Measurements from ENCODE around the gene FCGR1A. TPM values are rescaled to one million over a fixed set of nuclear protein-coding genes. Genes with fewer than 3 reads are reported as not detected.
"Not testable (repeated sequence)": the region's sequence is repeated elsewhere in the genome, so short reads cannot be mapped to it uniquely, and the experiment has no call there.

FCGR1A gene
- polyA plus RNA-seq (2011; rRNA removed) (not detected in 2 replicates), polyA plus RNA-seq (2017; fragmentation: RNase III; extraction: RNeasy Plus Mini Kit Qiagen cat#74134 plus additional on column Dnase treatment) (not detected in 3 replicates), polyA minus RNA-seq (2011; rRNA and poly(A)+ RNA removed) (not detected in 2 replicates)
- not detected in 2 replicates for polyA plus RNA-seq (2012; cell fraction: cytosol; rRNA removed)
- not detected in 2 replicates for polyA plus RNA-seq (2012; cell fraction: nucleus; rRNA removed)

DNA sequence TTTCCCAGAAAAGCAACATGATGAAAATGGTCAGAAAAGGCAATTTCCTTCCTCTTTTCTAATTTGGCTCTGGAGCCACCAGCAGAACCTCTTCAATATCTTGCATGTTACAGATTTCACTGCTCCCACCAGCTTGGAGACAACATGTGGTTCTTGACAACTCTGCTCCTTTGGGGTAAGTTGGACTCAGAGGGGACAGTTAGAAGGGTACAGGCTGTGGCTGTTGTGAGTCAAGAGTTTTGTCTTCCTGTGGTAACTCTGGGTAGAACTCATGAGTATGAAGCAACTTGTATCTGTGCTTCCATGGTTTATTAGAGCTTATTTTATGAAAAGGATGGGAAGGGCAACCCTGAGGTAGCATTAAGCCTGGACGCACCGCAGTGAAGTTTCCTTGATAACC, at the start of gene FCGR1A:
Gene FCGR1A (plus strand): TSS at position 95 of the 400 bp plus-strand sequence. CDS start 50 bp downstream, at position 145.
- H3K4me1 ChIP-seq; POLR2A ChIA-PET; H3K4me3 ChIP-seq; H3K9me3 ChIP-seq; H3K27ac ChIP-seq; DNase-seq (ENCODE audit: low read depth in 1 of 2, low spot score in 1 of 2); ATAC-seq; FAIRE-seq; CTCF ChIA-PET; H3K4me2 ChIP-seq: not testable (repeated sequence)
- WGBS (ENCODE audit: missing lambda C conversion rate), result 57% methylated on average over 2 of the region's 2 CpGs

DNA sequence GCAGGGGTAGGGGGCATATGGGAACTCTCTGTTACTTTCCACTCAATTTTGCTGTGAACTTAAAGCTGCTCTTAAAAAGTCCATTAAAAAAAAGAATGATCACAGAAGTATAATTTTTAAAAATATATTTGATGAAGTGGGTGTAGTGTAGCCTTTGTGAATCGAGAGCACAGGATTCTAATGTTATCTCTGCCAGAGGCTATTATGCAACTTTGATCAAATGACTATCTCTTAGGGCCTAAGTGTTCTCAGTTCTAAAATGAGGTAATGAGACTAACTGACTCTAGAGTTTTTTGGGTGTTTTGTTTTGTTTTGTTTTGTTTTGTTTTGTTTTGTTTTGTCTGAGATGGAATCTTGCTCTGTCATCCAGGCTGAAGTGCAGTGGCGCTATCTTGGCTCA, 49.7 kb upstream of the FCGR1A start:
- POLR2A ChIA-PET, H3K4me3 ChIP-seq: not testable (repeated sequence)
- 33% methylated on average over 1 of the region's 2 CpGs for WGBS (ENCODE audit: missing lambda C conversion rate)

DNA sequence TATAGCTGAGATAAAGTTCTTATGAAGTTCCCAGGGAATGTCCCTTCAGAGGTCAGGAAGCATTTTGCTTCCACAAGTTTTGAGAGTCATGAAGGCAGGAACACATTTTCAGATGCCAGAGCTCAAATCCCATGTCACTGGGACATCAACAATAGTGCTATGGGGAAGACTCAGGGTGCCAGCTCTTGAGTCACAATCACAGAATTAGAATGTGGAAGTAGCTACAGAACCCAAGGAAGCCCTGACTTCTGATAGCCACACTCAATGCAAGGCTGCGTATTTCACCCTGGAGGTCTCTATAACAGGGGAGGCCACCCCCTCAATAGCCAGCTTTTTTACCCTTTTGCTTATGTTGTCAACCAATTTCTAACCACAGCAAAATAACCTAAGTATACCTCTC, 47.8 kb upstream of the FCGR1A start:
- H3K4me3 ChIP-seq; FAIRE-seq; H3K4me1 ChIP-seq; ATAC-seq; POLR2A ChIA-PET; DNase-seq (ENCODE audit: low read depth in 1 of 2, low spot score in 1 of 2); CTCF ChIA-PET; H3K4me2 ChIP-seq; H3K9me3 ChIP-seq; H3K27ac ChIP-seq: not testable (repeated sequence)
- 25% methylated on average over 1 of the region's 1 CpG for WGBS (ENCODE audit: missing lambda C conversion rate)

More for the DNA sequence above, 49.7 kb upstream of the FCGR1A start:
- H3K27ac ChIP-seq; ATAC-seq; H3K4me2 ChIP-seq; DNase-seq (ENCODE audit: low read depth in 1 of 2, low spot score in 1 of 2); H3K9me3 ChIP-seq; FAIRE-seq; CTCF ChIA-PET; H3K4me1 ChIP-seq: not testable (repeated sequence)

DNA sequence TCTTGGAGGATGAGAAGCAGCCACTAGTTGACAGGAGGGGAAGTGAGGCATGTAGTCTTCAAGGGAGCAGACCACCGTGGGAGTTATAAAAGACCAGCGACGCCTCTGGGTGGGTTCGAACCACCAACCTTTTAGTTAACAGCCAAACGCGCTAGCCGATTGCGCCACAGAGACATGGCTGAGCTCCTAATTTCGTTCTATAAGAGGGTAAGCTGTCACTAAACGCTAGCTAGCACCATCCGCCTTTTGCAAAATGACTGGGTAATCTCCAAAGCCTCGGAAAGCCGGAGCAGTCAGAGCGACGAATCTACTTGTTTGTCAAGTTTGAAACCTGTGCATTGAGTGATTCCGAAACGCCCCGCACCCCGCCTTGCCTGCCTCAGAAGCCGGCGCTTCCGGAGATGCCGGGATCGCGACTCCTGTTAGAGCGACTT, 42.3 kb upstream of the FCGR1A start:
- DNase-seq (ENCODE audit: low read depth in 1 of 2, low spot score in 1 of 2) (peak in 1 of 2 experiments; percentile 75), ATAC-seq (peak; percentile 88 to 93)
- CTCF ChIA-PET, POLR2A ChIA-PET, H3K9me3 ChIP-seq, FAIRE-seq, H3K4me1 ChIP-seq: not testable (repeated sequence)
- peak overlapping the region; percentile 40 for H3K4me3 ChIP-seq
- peak overlapping the region; percentile 23 to 63; a peak in 2 of 6 replicates for H3K27ac ChIP-seq
- peak overlapping the region; percentile 57 for H3K4me2 ChIP-seq
- TF ChIP-seq CEBPB (IDR thresholded peaks at IDR 0.05) (peak; percentile 25 to 77; a peak in 3 of 4 replicates), SREBF2 (IDR thresholded peaks at IDR 0.05) (peak; percentile 54)
- WGBS (ENCODE audit: missing lambda C conversion rate), result 1% methylated on average over 26 of the region's 26 CpGs

DNA sequence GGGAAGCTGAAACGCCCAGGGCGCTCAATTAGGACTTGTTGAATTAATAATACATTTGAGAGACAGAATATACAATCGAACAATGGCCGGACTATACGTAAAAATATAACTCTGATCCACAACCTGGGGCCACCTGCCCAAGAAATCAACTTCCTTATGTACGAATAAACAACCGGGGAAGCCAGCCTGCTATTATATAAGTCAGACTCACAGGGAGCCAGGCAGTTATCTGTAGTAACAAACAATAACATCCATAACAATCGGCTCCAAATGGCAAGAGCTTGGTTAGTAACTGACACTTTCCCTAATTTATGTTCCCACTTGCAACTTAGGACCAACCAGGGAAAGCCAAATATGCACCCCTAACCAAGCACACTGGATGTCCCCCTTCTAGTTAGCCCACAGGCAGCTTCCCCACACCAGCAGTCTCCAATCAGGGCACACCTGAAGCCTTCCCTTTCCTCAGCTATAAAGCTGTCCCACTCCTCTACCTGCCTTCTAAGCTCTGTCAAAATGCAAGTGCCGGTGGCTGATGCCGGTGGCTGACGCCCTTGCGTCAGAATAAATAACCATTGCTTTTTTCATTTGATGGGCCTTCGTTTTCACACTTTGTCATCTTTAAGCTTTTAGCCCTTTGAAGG, 41.8 kb upstream of the FCGR1A start:
- ATAC-seq, result peak; percentile 35 to 58; a peak in 3 of 6 replicates
- H3K4me1 ChIP-seq; H3K9me3 ChIP-seq; FAIRE-seq; DNase-seq (ENCODE audit: low read depth in 1 of 2, low spot score in 1 of 2); CTCF ChIA-PET; POLR2A ChIA-PET: not testable (repeated sequence)
- Histone ChIP-seq H3K27ac (peak overlapping the region; percentile 23 to 63; a peak in 2 of 6 replicates), H3K4me3 (peak overlapping the region; percentile 40), H3K4me2 (peak overlapping the region; percentile 57)
- 23% methylated on average over 8 of the region's 13 CpGs for WGBS (ENCODE audit: missing lambda C conversion rate)

DNA sequence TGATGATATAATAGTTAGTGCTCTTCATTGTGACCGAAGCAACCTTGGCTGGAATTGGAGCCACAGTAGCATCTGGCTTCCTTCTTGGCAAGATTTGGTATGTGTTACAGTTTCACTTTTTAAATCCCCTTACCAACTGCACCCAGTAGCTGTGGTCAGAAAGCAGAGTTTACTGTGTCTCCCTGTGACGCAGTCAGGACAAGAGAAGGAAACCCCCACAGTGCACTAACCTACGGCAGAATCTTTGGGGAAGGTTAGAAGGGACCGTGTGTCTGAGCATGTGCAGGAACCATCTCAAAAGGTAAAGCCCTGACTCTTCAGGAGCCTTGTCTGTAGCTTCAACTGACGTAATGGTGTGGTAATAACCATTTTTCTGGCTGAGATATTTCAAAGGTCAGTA, 40.6 kb upstream of the FCGR1A start:
- H3K4me1 ChIP-seq; FAIRE-seq; POLR2A ChIA-PET; H3K4me3 ChIP-seq; H3K4me2 ChIP-seq; CTCF ChIA-PET; H3K27ac ChIP-seq; ATAC-seq; DNase-seq (ENCODE audit: low read depth in 1 of 2, low spot score in 1 of 2); H3K9me3 ChIP-seq: not testable (repeated sequence)
- 78% methylated on average over 3 of the region's 5 CpGs for WGBS (ENCODE audit: missing lambda C conversion rate)

DNA sequence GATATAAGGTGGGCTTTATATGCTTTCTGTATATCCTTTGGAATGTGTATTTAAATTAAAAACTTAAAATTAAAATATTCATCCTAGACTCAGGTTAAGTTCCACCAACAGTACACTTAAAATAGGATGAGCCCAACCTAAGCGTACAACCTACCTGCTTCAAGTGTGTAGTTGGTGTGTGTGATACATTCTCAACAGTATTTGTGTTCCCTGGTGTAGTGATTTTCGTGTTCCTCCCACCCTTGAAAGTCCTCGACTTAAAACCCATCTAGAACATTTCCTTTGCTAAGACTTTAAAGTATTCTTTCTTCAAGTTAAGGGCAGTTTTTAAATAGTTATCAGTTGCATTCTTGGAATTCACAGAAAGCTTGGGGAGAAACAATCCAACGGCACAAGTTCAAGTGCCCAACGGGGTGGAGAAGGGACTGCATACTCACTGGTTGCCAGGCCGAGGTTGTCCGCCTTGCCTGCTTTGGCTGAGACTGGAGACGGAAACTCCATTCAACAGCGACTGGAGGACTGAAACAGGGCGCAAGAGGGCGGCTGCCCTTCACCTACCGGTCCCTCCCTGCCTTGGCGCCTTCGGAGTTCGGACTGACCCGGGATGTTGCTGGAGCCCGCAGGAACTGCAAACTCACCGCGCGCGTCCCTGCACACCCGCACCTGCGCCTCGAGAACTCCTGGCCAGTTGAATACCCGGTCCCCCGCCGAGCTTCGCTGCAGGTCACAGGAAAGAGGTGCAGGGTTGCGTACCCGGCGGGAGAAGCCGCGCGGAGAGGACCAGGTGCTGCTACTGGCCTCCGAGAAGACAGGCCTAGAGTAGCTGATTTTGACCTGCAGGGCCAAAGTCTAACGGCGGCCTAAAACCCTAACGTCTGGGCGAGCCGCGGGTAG, 35.8 kb upstream of the FCGR1A start:
- H3K4me1 ChIP-seq; H3K4me2 ChIP-seq; H3K4me3 ChIP-seq; ATAC-seq; CTCF ChIA-PET; H3K27ac ChIP-seq; FAIRE-seq; DNase-seq (ENCODE audit: low read depth in 1 of 2, low spot score in 1 of 2); H3K9me3 ChIP-seq; POLR2A ChIA-PET: not testable (repeated sequence)
- 73% methylated on average over 33 of the region's 41 CpGs for WGBS (ENCODE audit: missing lambda C conversion rate)

DNA sequence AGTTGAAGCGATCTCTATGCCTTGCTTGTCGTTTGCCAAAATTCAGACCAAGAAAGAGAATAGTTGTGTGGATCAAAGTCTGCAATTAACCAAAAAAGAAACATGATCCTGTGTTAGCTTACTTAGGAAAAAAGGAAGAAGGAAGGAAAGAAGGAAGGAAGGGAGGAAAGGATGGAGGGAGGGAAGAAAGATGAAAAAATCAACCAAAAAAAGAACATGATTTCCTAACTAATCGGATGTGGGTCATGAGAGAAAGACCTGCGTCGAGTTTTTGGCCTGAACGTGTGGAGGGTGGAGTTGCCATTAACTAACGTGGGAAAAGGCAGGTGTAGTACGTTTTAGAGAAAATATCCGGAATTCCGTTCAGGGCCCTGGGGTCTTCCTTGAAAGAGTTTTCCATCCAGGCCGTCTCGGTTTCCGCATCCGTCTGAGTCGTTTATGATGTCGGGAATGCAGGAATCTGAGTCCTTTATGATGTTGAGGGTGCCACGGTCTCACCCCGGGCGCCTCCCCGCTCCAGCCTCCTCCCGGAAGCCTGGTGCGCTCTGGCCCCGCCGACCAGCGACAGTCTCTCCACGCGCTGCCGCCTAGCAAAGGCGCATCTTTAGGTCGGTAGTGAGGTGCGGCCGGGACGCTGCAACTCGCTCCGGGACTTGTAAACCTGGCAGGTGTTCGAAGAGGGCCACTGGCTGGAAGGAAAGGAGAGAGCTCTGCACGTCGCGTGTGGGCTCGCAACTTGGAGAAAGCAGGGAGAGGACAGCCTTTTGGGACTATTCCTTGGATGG, 34.9 kb upstream of the FCGR1A start:
- H3K4me1 ChIP-seq; H3K4me2 ChIP-seq; DNase-seq (ENCODE audit: low read depth in 1 of 2, low spot score in 1 of 2); FAIRE-seq; H3K27ac ChIP-seq; H3K9me3 ChIP-seq; CTCF ChIA-PET; POLR2A ChIA-PET; H3K4me3 ChIP-seq; ATAC-seq: not testable (repeated sequence)
- WGBS (ENCODE audit: missing lambda C conversion rate), result 69% methylated on average over 25 of the region's 40 CpGs

DNA sequence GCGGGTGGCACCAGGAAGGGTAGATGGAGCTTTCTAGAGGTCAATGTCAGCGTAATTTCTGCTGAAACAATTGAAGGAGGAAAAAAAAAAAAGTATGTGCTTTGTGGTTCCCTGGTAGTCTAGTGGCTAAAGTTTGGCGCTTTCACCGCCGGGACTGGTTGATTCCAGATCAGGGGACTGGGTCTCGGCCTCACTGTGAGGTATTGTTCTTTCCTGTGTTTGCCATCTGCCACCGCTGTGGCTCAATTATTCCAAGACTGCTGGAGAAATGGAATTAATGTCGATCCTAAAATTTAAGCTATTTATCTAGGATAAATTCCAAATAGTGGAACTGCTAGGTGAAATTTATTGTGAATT, 34.4 kb upstream of the FCGR1A start:
- H3K4me3 ChIP-seq; FAIRE-seq; H3K4me2 ChIP-seq; H3K9me3 ChIP-seq; H3K27ac ChIP-seq; CTCF ChIA-PET; H3K4me1 ChIP-seq; POLR2A ChIA-PET; ATAC-seq; DNase-seq (ENCODE audit: low read depth in 1 of 2, low spot score in 1 of 2): not testable (repeated sequence)
- 71% methylated on average over 8 of the region's 8 CpGs for WGBS (ENCODE audit: missing lambda C conversion rate)

DNA sequence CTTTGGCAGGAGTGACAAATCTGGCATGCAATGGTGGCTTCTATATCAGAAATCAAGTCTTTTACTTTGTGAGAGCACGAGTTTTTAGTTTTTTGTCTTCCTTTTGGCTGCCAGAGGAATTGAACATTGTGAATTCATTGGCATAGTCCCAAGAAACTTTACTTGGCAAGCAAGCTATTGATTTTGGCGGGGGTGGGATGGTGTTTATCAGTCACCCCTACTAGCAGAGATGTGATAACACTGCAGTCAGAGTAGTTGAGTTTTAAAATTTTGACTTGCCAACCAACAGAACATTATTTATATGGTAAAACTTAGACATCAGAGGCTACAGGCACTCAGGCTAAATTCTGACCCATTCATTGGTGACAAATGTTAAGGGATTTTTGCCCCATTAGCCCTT, 31.9 kb upstream of the FCGR1A start:
- FAIRE-seq; H3K4me2 ChIP-seq; POLR2A ChIA-PET; H3K4me3 ChIP-seq; ATAC-seq; H3K4me1 ChIP-seq; CTCF ChIA-PET; H3K9me3 ChIP-seq; H3K27ac ChIP-seq; DNase-seq (ENCODE audit: low read depth in 1 of 2, low spot score in 1 of 2): not testable (repeated sequence)
- 10% methylated on average over 2 of the region's 2 CpGs for WGBS (ENCODE audit: missing lambda C conversion rate)
